ENCODE measurements around the gene LINC00237. TPM values are rescaled to one million over a fixed set of nuclear protein-coding genes. Genes with fewer than 3 reads are reported as not detected.

LINC00237 gene
- total and polyA plus RNA-seq, 9 of the 15 experiments (the other 6 are each of a cell fraction or from before 2014, with no cell fraction given) = not detected

- TF ChIP-seq ZMIZ1 (IDR thresholded peaks at IDR 0.05; ENCODE audit: low read depth in 2 of 2, low read length in 2 of 2) (no peak), BMI1 (IDR thresholded peaks at IDR 0.05; ENCODE audit: low read length) (no peak), RBM14 (IDR thresholded peaks at IDR 0.05; ENCODE audit: borderline replicate concordance, insufficient read depth, low read depth, low read length) (no peak), NFE2L1 (tag; IDR thresholded peaks at IDR 0.05; ENCODE audit: borderline replicate concordance, low read depth) (no peak), MLX (CRISPR knock-in tag; conservative IDR thresholded peaks at IDR 0.05) (no peak), MEIS2 (IDR thresholded peaks at IDR 0.05; ENCODE audit: partially characterized antibody) (peak; percentile 78), PTTG1 (tag; IDR thresholded peaks at IDR 0.05; ENCODE audit: low read depth) (no peak), KAT8 (IDR thresholded peaks at IDR 0.05; ENCODE audit: low read depth) (no peak), FOXJ3 (CRISPR knock-in tag; IDR thresholded peaks at IDR 0.05) (no peak), E2F5 (CRISPR knock-in tag; IDR thresholded peaks at IDR 0.05) (no peak), ARID4B (CRISPR knock-in tag; IDR thresholded peaks at IDR 0.05) (no peak), NRF1 (conservative IDR thresholded peaks at IDR 0.05 in 1 of 2, IDR thresholded peaks at IDR 0.05 in 1 of 2) (no peak), KLF6 (CRISPR knock-in tag; IDR thresholded peaks at IDR 0.05; ENCODE audit: borderline replicate concordance) (no peak), HCFC1 (IDR thresholded peaks at IDR 0.05; ENCODE audit: low read depth, low read length) (no peak)
Observed at GRCh38 chr20:21090111-21090618, 16.0 kb downstream of the LINC00237 start (continued).
